ENCODE measurements around the gene ATP2C2. TPM values are rescaled to one million over a fixed set of nuclear protein-coding genes. Genes with fewer than 3 reads are reported as not detected.

Gene ATP2C2
- polyA plus RNA-seq, 1 donor (not counting 4 experiments of a cell fraction or from before 2014, with no cell fraction given) = 0.96 TPM

GRCh38 chr16:84379709-84380362 is 11.5 kb downstream of the ATP2C2 start:
- dilution Hi-C loops (cut with MboI; ENCODE audit: extremely low pct_ligation_motif_present, low sequenced_read_pairs) = no loop called here
- H3K79me2 ChIP-seq (ENCODE audit: control insufficient read depth, insufficient read depth, low read length) = no peaks in the 10 kb centered on the region
- no peak for TF ChIP-seq EZH2 (IDR thresholded peaks at IDR 0.05; ENCODE audit: low read length)
- no peaks in the 10 kb centered on the region for H4K20me1 ChIP-seq (ENCODE audit: control insufficient read depth, extremely low read depth, insufficient read depth, low read length)
- H3K9me1 ChIP-seq (ENCODE audit: control insufficient read depth, extremely low read depth, insufficient read depth, low read length) = no peaks in the 10 kb centered on the region
- H3K4me3 ChIP-seq (ENCODE audit: control insufficient read depth in 2 of 3, extremely low read depth in 1 of 3, insufficient read depth in 2 of 3, low read depth in 1 of 3, low read length in 3 of 3) = no peak overlapping the region
- FAIRE-seq (no peak), DNase-seq (ENCODE audit: low read depth, low spot score) (no peak)
- peaks cover 3% of the 10 kb centered on the region for H3K27me3 ChIP-seq (ENCODE audit: control insufficient read depth, extremely low read depth, insufficient read depth, low read length)
- no peaks in the 10 kb centered on the region for H3K9me3 ChIP-seq (ENCODE audit: control insufficient read depth, low read depth, low read length)
- peaks cover 4% of the 10 kb centered on the region for H3K4me1 ChIP-seq (ENCODE audit: control insufficient read depth, extremely low read depth, insufficient read depth, low read length)
- H3K9ac ChIP-seq (ENCODE audit: control insufficient read depth, extremely low read depth, insufficient read depth, low read length) = no peak overlapping the region
- H3K36me3 ChIP-seq (ENCODE audit: control insufficient read depth in 2 of 2, extremely low read depth in 1 of 2, insufficient read depth in 2 of 2, low read length in 2 of 2) = no peaks in the 10 kb centered on the region
- H3K27ac ChIP-seq (ENCODE audit: control insufficient read depth, insufficient read depth, low read length) = no peak overlapping the region
- H2AFZ ChIP-seq (ENCODE audit: control insufficient read depth, low read length) = no peak overlapping the region
- H3K4me2 ChIP-seq (ENCODE audit: control insufficient read depth, extremely low read depth, insufficient read depth, low read depth, low read length) = no peak overlapping the region

- no peaks in the 10 kb centered on the region for H3K9me3 ChIP-seq (ENCODE audit: control insufficient read depth, low read depth, low read length)
- no peak overlapping the region for H3K9ac ChIP-seq (ENCODE audit: control insufficient read depth, extremely low read depth, insufficient read depth, low read length)
- H3K27ac ChIP-seq (ENCODE audit: control insufficient read depth, insufficient read depth, low read length) = no peak overlapping the region
- no peak overlapping the region for H3K4me3 ChIP-seq (ENCODE audit: control insufficient read depth in 2 of 3, extremely low read depth in 1 of 3, insufficient read depth in 2 of 3, low read depth in 1 of 3, low read length in 3 of 3)
- H4K20me1 ChIP-seq (ENCODE audit: control insufficient read depth, extremely low read depth, insufficient read depth, low read length) = no peaks in the 10 kb centered on the region
- H3K27me3 ChIP-seq (ENCODE audit: control insufficient read depth, extremely low read depth, insufficient read depth, low read length) = peaks cover 3% of the 10 kb centered on the region
- FAIRE-seq (no peak), DNase-seq (ENCODE audit: low read depth, low spot score) (no peak)
- no peak overlapping the region for H2AFZ ChIP-seq (ENCODE audit: control insufficient read depth, low read length)
- H3K36me3 ChIP-seq (ENCODE audit: control insufficient read depth in 2 of 2, extremely low read depth in 1 of 2, insufficient read depth in 2 of 2, low read length in 2 of 2) = no peaks in the 10 kb centered on the region
- H3K4me2 ChIP-seq (ENCODE audit: control insufficient read depth, extremely low read depth, insufficient read depth, low read depth, low read length) = no peak overlapping the region
- dilution Hi-C loops (cut with MboI; ENCODE audit: extremely low pct_ligation_motif_present, low sequenced_read_pairs) = no loop called here
- peaks cover 4% of the 10 kb centered on the region for H3K4me1 ChIP-seq (ENCODE audit: control insufficient read depth, extremely low read depth, insufficient read depth, low read length)
- no peaks in the 10 kb centered on the region for H3K9me1 ChIP-seq (ENCODE audit: control insufficient read depth, extremely low read depth, insufficient read depth, low read length)
- H3K79me2 ChIP-seq (ENCODE audit: control insufficient read depth, insufficient read depth, low read length) = no peaks in the 10 kb centered on the region
- TF ChIP-seq EZH2 (IDR thresholded peaks at IDR 0.05; ENCODE audit: low read length) = no peak
- TF ChIP-seq, protein P1, sequence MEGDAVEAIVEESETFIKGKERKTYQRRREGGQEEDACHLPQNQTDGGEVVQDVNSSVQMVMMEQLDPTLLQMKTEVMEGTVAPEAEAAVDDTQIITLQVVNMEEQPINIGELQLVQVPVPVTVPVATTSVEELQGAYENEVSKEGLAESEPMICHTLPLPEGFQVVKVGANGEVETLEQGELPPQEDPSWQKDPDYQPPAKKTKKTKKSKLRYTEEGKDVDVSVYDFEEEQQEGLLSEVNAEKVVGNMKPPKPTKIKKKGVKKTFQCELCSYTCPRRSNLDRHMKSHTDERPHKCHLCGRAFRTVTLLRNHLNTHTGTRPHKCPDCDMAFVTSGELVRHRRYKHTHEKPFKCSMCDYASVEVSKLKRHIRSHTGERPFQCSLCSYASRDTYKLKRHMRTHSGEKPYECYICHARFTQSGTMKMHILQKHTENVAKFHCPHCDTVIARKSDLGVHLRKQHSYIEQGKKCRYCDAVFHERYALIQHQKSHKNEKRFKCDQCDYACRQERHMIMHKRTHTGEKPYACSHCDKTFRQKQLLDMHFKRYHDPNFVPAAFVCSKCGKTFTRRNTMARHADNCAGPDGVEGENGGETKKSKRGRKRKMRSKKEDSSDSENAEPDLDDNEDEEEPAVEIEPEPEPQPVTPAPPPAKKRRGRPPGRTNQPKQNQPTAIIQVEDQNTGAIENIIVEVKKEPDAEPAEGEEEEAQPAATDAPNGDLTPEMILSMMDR (optimal IDR thresholded peaks at IDR 0.05 in 1 of 3, IDR thresholded peaks at IDR 0.05 in 1 of 3, conservative IDR thresholded peaks at IDR 0.05 in 1 of 3; ENCODE audit: extremely low read depth in 1 of 3, insufficient read depth in 2 of 3, low read length in 3 of 3) = no peak
Measured at GRCh38 chr16:84380405-84380804, 12.1 kb downstream of the ATP2C2 start.

- no peak for TF ChIP-seq EZH2 (IDR thresholded peaks at IDR 0.05; ENCODE audit: low read length)
- TF ChIP-seq, protein P1 (optimal IDR thresholded peaks at IDR 0.05 in 1 of 3, IDR thresholded peaks at IDR 0.05 in 1 of 3, conservative IDR thresholded peaks at IDR 0.05 in 1 of 3; ENCODE audit: extremely low read depth in 1 of 3, insufficient read depth in 2 of 3, low read length in 3 of 3) = no peak
- Histone ChIP-seq H3K9me1 (ENCODE audit: control insufficient read depth, extremely low read depth, insufficient read depth, low read length) (no peaks in the 10 kb centered on the region), H3K9me3 (ENCODE audit: control insufficient read depth, low read depth, low read length) (no peaks in the 10 kb centered on the region), H3K79me2 (ENCODE audit: control insufficient read depth, insufficient read depth, low read length) (no peaks in the 10 kb centered on the region), H3K27ac (ENCODE audit: control insufficient read depth, insufficient read depth, low read length) (no peak overlapping the region), H4K20me1 (ENCODE audit: control insufficient read depth, extremely low read depth, insufficient read depth, low read length) (no peaks in the 10 kb centered on the region), H3K9ac (ENCODE audit: control insufficient read depth, extremely low read depth, insufficient read depth, low read length) (no peak overlapping the region), H3K4me3 (ENCODE audit: control insufficient read depth in 2 of 3, extremely low read depth in 1 of 3, insufficient read depth in 2 of 3, low read depth in 1 of 3, low read length in 3 of 3) (no peak overlapping the region), H2AFZ (ENCODE audit: control insufficient read depth, low read length) (no peak overlapping the region), H3K4me2 (ENCODE audit: control insufficient read depth, extremely low read depth, insufficient read depth, low read depth, low read length) (no peak overlapping the region), H3K36me3 (ENCODE audit: control insufficient read depth in 2 of 2, extremely low read depth in 1 of 2, insufficient read depth in 2 of 2, low read length in 2 of 2) (no peaks in the 10 kb centered on the region), H3K4me1 (ENCODE audit: control insufficient read depth, extremely low read depth, insufficient read depth, low read length) (peaks cover 4% of the 10 kb centered on the region), H3K27me3 (ENCODE audit: control insufficient read depth, extremely low read depth, insufficient read depth, low read length) (no peaks in the 10 kb centered on the region)
- DNase-seq (ENCODE audit: low read depth, low spot score) (no peak), FAIRE-seq (no peak)
- dilution Hi-C loops (cut with MboI; ENCODE audit: extremely low pct_ligation_motif_present, low sequenced_read_pairs) = no loop called here
Measured at GRCh38 chr16:84382396-84382795, 14.1 kb downstream of the ATP2C2 start.
